GM21619 (cell line): ENCODE results near the gene PYROXD2.

Experiments used
- ATAC-seq: cut with Tn5 transposase; IDR thresholded peaks from one replicate; pipeline ENCODE4 v1.9.1; 2021; ENCODE audit not compliant: unreplicated experiment

Gene PYROXD2

GRCh38 chr10:98414932-98415730, at the start of gene PYROXD2:
Gene PYROXD2, minus strand, starts transcription at chr10:98415182. Its CDS starts 47 bp downstream, at chr10:98415135.
- ATAC-seq, result peak; percentile 49

- no peak for ATAC-seq
Observed at GRCh38 chr10:98463976-98464754, 49.2 kb upstream of the PYROXD2 start.

DNA sequence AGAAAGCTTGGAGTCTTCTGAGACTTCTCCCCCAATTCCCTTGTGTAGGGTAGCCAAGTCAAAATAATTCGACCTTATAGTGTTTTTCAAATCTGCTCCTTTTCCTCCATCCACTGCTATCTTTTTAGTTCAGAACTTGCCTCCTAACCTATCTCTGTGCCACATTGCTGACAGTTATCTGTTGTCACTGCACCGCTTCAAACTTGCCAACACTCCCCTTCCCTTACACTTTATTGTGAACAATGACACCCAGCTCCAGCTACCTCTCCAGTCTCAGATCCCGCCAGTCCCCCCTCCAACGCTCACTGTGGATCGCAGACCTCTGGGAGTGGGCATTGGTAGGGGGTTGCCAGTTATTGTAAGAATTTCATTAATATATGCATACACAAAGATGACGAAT, 48.0 kb upstream of the PYROXD2 start:
- ATAC-seq, result no peak

- ATAC-seq, result no peak
Observed at GRCh38 chr10:98461500-98461842, 46.5 kb upstream of the PYROXD2 start.

DNA sequence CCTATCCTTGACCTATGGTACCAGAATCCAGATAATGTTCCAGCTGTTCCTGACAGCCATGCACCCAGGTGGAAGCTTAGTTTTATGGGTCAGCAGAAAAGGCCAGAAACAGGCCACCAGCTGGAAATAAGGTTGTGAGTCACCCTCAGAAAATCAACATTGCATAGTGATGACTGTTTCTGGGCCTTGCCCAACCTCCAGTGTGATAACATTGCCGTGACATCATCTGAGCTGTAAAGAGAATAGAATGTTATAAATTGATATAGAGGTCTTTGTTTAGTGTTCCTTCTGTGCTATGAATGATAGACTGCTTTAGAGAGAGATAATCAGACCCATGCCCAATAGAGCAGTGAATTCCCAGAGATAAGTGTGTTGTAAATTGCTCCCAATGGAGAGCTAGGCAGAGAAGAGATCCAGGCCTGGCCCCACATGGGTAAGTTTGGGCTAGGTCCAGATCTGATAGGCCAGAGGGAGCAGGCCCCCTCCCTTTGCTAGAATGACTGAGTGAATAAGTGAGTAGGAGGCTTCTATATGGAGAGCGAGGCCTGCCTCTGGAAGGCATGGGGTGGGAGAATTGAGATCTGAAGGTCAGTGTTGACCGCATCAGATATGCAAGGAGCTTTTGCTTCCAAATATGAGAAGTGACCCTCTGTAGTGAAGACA, 46.0 kb upstream of the PYROXD2 start:
- ATAC-seq, result no peak

GRCh38 chr10:98458809-98459784, 44.1 kb upstream of the PYROXD2 start:
- no peak for ATAC-seq

DNA sequence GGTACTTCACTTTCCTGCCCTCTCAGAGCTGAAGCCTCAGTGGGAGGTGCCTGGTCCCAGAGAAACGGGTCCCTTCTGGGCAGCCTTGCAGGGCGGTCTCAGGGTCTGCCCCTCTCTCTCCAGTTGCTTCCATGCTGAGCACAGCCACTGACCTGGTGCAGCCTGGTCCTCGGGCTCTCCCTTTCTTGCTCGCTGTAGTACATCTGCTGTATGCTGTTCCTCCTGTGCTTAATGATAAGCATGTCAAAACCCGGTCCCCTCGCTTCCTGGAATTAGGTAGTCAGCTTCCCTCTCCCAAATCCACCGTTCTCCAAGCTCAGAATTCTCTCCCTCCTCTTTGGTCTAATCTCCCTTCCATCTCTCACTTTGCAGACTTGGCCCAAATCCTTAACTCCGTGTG, 42.7 kb upstream of the PYROXD2 start:
- ATAC-seq, result no peak

GRCh38 chr10:98456686-98457482, 41.9 kb upstream of the PYROXD2 start:
- ATAC-seq, result no peak

DNA sequence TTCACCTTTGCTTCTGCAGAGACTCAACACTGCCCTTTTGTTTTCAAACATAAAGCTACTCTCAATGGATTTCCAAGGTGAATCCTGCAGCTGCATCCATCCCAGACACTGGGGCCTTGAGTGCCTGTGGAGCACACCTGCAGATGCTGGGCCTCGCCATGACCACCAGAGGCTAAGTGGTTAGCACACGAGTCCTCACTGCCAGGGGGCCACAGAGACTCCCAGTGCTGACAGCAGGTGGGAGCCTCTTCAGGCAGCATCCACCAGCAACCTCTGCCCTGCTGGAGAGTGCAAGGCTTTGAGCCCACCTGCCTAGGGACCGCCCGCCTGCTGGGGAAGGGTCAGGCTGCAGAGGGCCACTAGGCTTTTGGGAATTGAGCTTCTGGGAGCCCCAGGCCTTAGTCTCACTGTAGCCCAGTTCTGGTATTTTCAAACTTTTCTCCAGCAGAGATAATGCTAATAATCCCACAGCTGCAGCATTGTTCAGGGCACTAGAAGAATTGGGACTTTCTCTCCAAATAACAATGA, 41.1 kb upstream of the PYROXD2 start:
- ATAC-seq, result no peak

DNA sequence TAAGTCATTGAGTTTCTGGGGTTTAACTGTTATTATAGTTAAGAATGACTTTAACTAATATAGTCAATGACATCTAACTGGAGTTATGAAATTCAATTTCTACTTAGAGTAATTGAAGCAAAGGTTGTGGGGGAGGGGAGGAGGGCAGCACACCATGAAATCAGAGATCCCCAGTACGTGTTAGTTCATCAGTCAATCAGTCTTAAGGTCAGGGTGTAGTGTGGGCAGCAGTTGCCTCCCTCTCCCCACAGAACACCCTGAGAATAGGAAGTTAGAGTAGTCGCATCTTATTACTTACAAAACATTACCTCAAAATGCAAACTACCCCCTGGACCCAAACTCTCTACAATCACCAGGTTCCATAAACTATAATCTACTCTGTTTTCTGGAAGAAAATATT, 38.7 kb upstream of the PYROXD2 start:
- no peak for ATAC-seq

- no peak for ATAC-seq
Observed at GRCh38 chr10:98450618-98451017, 35.6 kb upstream of the PYROXD2 start.

- no peak for ATAC-seq
Observed at GRCh38 chr10:98449287-98449686, 34.3 kb upstream of the PYROXD2 start.

- peak; percentile 84 for ATAC-seq
Observed at GRCh38 chr10:98446661-98447221, 31.8 kb upstream of the PYROXD2 start, which contains the start of gene HPS1. Gene HPS1, minus strand, starts transcription at chr10:98446935. Its CDS starts 3,695 bp downstream, at chr10:98443240.

- ATAC-seq, result peak; percentile 37
Observed at GRCh38 chr10:98446151-98446660, 31.2 kb upstream of the PYROXD2 start.

DNA sequence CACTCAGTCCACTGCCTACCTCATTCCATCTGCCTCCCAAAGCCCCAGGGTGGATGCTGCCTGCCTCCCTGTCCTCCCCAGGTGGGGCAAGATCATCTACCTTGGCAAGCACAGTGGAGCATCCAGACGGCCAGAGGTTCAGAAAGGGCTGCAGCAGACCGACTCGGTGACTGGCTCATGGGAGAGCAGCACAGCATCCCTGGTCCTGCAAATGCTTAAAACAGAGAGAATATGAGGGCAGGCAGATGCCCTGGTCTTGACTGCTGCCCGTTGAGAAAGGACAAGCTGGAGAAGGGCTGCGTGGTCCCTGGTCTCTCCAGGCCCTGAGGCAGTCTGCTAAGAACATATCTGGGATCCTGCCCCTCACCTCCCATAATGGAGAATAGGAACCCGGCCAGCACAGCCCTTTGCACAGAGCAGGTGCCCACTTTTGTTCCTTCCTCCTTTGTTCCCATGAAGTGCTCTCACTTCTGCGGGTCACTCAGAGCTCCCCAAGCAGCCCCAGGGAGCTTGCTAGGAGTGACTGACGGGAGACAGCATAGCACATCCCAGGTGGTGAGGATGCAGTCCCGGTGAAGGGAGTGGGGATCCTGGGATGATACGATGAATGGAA, 30.3 kb upstream of the PYROXD2 start:
- no peak for ATAC-seq

GRCh38 chr10:98444314-98445006, 29.5 kb upstream of the PYROXD2 start:
- no peak for ATAC-seq

- no peak for ATAC-seq
Observed at GRCh38 chr10:98438715-98439114, 23.7 kb upstream of the PYROXD2 start.

DNA sequence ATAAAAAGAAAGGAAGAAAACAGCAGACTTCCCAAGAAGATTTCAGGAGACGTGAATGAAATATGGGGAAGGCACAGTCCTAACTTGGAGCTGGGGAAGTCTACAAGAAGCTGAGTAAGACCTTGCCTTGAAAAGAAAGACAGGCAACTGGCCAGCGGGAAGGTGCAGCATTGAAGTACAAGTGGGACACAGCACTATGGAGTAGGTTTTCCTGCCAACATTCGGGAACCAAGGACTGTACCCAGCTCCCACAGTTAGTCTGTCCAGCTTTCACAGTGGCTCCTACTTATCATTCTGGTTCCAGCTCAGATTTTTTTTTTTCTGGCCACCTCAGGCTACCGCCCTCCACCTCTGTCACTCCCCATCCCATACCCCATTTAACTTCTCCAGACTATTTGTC, 21.7 kb upstream of the PYROXD2 start:
- no peak for ATAC-seq
